GM18517 (cell line): ENCODE measurements around the gene CNPY1.
"Not testable (repeated sequence)": the region's sequence is repeated elsewhere in the genome, so short reads cannot be mapped to it uniquely, and the experiment has no call there.

Experiments
- ATAC-seq: cut with Tn5 transposase; IDR thresholded peaks from one replicate; pipeline ENCODE4 v1.9.1; 2021; ENCODE audit warnings: mild to moderate bottlenecking, moderate library complexity; ENCODE audit not compliant: unreplicated experiment

CNPY1 gene

DNA sequence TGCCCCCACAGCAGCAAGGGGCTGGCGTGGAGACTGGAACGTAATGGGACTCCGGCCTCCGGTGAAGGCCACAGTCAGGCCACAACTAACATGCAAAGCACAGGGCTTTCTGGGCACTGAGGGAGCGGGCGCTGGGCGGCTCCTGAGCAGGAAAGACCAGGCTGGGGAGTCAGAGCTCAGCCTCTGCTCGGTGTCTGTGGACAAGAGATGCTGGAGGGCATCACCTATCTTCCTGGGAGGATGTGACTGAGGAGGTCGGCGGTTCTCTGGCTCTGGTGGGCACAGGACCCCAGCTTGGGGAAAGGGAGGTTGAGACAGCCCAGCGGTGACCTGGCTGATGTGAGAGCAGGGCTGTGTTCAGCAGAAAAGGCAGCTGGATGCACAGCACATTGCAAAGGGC, 11.7 kb downstream of the CNPY1 start:
- ATAC-seq = no peak

GRCh38 chr7:155533827-155534690, 12.3 kb downstream of the CNPY1 start:
- ATAC-seq = no peak

DNA sequence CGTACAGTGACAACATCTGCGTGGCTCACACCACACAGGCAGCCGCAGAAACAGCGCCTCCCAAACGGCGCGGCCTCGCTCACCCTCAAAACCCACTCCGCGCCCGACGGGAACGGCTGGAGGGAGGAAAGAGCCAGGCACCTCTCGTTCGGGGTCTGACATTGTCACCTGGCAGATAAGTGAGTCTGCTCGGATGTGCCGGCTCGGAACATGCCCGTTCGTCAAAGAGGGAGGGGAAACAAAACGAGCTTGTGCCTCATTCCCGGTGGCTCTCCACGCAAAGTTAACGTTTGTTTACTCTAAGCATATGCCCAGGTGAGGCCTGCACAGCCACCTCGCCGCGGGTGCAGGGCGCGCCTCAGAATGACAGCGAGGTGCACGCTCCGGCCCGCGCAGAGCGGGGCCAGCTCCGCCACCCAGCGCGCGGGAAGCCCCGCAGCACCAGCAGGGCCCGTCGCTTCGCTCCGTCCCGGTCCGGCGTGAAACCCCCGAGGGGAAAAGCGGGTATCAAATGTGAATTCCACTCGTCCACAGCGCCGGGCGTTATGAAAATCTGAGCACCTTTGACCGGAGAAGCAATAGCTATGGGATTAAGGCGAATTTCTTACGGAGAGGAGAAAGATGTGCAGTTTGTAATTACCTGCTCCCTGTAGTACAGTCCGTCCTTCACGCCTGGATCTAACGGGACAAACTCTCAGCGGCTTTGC, 13.1 kb downstream of the CNPY1 start:
- no peak for ATAC-seq

DNA sequence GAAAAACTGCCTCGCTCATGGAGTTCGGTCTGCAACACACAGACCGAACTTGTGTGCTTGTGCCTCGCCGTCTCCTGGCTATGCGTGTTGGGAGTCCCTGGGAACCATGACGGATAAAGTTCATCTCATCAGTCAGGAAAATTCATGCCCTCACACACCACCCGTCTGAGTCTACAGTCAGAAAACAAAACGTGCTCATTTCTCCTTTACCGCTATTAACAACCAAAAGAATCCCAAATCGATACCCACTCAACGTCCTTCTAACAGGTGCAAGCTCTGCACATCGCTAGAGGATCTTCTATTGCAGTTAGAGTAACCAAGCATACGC, 13.6 kb downstream of the CNPY1 start:
- no peak for ATAC-seq

DNA sequence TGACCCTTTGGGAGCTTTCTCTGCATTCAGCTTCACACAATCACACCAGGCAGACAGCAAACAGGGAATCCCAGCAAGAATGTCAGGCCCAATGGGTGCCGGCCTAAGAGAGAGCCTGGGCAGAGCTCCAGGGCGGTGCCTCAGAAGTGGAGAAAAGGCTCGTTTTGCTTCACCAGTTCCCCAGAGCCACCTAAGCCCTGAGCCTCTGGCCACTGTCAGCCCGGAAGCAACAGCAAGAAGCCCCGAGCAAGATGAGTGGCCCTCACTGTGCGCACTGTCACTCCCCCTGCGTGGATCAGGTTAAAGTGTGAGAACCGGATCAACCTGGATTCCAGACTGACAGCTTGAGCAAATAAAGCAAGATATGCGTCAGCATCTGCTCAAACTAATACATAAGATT, 14.7 kb downstream of the CNPY1 start:
- ATAC-seq = no peak

- ATAC-seq = no peak
Measured at GRCh38 chr7:155530601-155531000, 15.8 kb downstream of the CNPY1 start.

DNA sequence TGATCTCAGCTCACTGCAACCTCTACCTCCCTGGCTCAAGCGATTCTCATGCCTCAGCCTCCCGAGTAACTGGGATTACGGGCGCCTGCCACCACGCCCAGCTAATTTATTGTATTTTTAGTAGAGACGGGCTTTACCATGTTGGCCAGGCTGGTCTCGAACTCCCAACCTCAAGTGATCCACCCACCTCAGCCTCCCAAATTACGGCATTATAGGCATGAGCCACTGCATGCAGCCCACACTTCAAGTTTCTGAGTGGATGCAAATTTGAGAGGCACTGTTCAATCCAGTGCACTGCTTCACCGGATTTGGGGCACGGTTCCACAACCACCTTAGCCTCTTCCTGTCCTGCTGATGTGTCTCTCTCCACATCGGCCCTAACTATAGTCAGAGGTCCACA, 16.5 kb downstream of the CNPY1 start:
- no peak for ATAC-seq

DNA sequence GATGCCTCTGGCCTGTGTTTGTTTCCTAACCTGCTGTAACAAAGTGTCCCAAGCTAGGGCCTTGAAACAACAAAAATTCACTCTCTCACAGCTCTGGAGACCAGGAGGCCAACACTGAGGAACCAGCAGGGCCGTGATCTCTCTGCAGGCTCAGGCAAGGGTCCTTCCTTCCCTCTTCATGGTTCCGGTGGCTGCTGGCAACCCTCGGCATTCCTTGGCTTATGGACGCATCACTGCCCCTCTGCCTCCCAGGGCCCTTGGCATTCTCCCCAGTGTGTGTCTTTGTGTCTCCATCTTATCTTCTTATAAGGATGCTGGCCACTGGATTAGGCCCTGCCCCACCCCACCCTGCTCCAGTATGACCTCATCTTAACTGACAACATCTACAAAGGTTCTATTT, 17.0 kb downstream of the CNPY1 start:
- no peak for ATAC-seq

GRCh38 chr7:155527664-155528063, 18.7 kb downstream of the CNPY1 start:
- no peak for ATAC-seq

DNA sequence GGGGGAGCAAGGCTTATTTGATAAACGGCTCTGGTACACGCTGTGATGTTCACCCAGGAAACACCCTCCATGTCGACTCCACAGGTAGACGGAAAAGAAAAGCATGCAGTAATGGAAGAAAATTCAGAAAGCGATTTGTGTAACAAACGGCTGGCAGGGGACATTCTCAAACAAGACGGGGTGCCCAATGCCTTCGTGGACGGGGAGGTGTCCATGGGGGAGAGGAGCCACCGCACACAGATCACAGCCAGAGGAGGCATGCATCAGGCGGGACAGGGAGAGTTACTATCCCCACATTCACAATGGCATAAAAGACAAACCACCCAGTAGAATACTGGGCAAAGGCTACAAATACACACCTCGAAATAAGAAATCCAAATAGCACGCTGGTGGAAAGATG, 20.1 kb downstream of the CNPY1 start:
- ATAC-seq = no peak

DNA sequence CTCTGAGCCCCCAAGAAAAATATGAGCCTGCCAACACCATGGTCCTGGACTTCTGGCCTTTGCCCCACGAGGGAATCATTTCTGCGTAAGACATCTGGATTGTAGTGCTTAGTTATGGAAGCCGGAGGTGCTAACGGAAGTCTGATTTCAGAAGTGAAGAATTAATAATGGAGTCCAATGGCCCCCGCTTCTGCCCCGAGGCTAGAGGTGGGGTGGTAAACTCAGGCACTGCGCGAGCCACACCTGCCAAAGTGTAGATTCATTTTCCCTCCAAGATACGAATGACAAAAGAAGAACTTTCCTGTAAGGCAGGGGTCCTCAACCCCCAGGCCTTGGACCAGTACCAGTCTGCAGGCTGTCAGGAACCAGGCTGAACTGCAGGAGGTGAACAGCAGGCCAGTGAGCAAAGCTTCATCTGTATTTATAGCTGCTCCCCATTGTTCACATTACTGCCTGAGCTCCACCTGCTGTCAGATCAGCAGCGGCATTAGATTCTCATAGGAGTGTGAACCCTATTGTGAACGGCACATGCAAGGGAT, 22.3 kb downstream of the CNPY1 start:
- no peak for ATAC-seq

DNA sequence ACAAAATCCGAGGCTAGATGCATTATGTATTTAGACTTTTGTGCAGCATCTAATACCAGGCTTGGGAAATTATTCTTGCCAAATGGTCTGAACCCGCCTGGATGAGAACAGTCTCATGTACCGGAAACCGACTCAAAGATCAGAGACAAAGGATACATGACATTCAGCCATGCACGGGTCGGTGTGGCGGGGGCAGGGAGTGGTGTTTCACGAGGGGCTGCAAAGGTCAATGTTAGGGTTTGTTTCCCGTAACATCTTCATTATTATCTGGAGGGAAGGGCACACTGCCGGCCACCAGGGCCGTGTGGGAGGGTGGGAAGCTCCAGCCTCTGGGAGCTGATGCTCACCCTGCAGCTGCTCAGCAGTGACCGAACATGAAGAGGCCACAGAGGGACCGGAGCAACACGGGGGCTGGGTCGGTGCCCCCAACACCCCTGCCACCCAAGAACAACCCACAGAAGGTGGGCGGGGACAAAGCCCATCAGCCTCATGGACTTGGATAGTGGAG, 23.1 kb downstream of the CNPY1 start:
- no peak for ATAC-seq

DNA sequence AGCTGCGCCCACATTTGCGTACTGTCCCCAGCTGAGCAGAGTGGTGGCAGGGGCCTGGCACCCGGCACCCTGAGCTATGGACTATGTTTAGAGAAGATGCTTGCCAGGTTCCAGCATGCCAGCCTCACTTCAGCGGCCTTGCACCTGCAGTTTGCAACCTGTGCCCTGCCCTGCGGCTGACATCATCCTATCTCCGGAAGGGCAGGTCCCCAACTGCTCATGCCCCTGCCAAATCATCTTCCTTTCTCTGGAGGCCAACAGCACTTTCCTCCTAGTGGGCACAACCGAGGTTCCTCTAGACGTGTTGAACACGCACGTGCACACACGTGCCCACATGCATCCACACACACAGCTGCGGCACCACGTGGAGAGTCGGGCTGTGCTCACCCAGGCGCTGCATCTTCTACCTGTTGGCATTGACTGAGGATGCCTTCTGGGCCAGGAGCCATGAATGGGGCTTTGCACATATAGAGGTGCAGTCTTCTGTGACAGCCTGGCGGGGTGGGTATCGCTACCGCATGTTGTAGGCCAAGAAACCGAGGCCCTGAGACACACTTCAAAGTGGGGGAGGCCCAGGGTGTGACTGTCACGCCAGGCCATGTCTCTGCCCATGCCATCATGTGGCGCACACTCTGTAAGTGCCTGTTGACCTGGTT, 24.5 kb downstream of the CNPY1 start:
- ATAC-seq = no peak

GRCh38 chr7:155521007-155521742, 25.2 kb downstream of the CNPY1 start:
- no peak for ATAC-seq

- no peak for ATAC-seq
Measured at GRCh38 chr7:155520114-155520513, 26.2 kb downstream of the CNPY1 start.

- ATAC-seq = not testable (repeated sequence)
Measured at GRCh38 chr7:155519358-155519757, 27.0 kb downstream of the CNPY1 start.

- no peak for ATAC-seq
Measured at GRCh38 chr7:155518633-155519032, 27.7 kb downstream of the CNPY1 start.

DNA sequence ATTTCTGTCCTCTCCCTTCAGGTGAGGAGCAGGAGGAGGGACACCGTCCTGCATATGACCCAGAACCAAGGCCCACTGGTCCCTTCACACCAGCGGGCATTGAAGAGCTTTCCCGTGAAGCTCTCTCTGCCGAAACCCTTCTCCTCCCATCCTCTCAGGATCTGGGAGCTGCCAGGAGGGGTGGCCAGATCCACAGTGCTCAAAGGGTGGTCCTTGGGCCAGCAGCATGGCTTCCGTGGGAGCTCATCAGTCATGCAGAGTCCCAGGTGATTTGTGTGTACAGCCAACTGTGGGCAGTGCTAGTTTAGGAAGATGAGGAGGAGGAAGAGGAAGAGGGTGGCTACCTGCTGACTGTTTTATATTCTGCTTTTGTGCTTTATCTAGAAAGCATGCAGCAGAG, 28.4 kb downstream of the CNPY1 start:
- no peak for ATAC-seq

DNA sequence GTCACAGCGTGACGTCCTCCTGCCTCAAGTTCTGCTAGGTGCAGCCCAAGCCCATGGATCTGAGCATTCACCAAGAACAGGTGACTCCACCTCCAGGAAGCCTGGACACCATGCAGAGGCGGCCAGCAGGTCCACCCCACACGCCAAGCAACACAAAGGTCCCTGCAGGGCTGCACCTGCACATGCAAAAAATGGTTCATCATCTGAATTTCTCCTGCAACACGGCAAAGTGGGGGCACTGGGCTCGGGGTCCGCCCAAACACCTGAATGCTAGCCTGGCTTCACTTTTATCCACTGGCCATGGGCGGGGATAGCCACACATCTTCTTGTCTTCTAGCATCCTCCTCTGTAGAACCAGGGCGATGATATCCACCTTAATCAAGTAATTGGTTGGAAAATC, 28.9 kb downstream of the CNPY1 start:
- ATAC-seq = no peak

DNA sequence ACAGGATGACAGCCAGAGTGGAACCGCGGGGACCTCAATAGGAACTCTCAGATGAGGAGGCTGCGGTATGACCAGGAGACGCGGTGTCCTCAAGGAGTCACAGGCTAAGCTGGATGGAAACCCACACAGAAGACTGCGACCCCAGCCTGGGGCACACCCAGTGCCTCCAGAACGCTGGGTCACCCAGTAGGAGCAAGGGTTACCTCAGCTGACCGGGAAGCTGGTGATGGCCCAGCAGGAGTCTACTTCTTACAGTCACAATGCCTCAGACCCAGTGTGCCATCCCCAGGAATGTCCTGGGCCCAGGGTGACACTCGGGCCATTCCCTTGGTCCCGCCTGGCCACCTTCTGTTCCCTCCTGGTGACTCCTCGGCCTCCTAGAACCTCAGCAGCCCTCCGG, 29.9 kb downstream of the CNPY1 start:
- ATAC-seq = no peak

GRCh38 chr7:155515318-155515717, 31.0 kb downstream of the CNPY1 start:
- ATAC-seq = no peak
